WI38 (cell line): ENCODE results near the gene RXRA.

Source experiments
- H3K4me3 ChIP-seq: 2 replicates; pipeline ENCODE4 v1.5.1; 2011; ENCODE audit warnings: low read depth, mild to moderate bottlenecking, control low read depth, low read length
- TF ChIP-seq, protein P1 (sequence below): IDR thresholded peaks from 2 replicates; pipeline ENCODE4 v1.5.1; 2012; ENCODE audit warnings: low read depth, mild to moderate bottlenecking, control low read depth, low read length

Gene RXRA

GRCh38 chr9:134408389-134408788 is 82.1 kb downstream of the RXRA start:
- H3K4me3 ChIP-seq = no peak overlapping the region

DNA sequence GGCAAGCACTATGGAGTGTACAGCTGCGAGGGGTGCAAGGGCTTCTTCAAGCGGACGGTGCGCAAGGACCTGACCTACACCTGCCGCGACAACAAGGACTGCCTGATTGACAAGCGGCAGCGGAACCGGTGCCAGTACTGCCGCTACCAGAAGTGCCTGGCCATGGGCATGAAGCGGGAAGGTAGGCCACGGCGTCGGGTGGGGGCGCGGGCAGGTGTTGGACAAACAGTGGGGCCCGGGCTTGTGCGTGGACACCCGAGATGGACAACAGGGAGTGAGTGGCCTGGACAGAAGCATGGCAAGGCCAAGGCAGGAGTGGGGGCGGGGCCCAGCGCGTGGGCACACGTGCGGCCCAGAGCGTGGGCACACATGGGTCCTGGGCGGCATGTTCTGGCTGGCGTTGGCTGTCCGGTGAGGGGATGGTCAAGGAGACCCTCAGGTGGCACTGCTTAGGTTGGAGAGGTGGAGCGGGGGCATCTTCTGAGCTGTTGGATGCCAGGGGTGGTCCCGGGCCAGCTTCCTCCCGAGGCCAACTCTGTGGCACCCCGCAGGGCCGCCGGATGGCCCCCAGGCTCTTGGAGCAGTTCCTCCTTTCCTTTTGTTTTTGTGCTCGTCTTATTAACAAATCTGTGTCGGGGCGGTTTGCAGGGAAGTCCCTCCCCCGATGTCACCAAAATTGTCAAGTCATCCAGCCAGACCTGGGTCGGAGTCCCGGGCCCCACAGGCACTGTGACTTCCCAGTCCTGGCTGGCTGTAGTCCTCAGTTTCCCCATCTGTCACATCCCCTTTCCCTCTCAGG is 82.9 kb downstream of the RXRA start:
- TF ChIP-seq, protein P1, sequence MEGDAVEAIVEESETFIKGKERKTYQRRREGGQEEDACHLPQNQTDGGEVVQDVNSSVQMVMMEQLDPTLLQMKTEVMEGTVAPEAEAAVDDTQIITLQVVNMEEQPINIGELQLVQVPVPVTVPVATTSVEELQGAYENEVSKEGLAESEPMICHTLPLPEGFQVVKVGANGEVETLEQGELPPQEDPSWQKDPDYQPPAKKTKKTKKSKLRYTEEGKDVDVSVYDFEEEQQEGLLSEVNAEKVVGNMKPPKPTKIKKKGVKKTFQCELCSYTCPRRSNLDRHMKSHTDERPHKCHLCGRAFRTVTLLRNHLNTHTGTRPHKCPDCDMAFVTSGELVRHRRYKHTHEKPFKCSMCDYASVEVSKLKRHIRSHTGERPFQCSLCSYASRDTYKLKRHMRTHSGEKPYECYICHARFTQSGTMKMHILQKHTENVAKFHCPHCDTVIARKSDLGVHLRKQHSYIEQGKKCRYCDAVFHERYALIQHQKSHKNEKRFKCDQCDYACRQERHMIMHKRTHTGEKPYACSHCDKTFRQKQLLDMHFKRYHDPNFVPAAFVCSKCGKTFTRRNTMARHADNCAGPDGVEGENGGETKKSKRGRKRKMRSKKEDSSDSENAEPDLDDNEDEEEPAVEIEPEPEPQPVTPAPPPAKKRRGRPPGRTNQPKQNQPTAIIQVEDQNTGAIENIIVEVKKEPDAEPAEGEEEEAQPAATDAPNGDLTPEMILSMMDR = no peak
- no peak overlapping the region for H3K4me3 ChIP-seq

More at GRCh38 chr9:134408389-134408788, 82.1 kb downstream of the RXRA start:
- TF ChIP-seq, protein P1 = no peak

DNA sequence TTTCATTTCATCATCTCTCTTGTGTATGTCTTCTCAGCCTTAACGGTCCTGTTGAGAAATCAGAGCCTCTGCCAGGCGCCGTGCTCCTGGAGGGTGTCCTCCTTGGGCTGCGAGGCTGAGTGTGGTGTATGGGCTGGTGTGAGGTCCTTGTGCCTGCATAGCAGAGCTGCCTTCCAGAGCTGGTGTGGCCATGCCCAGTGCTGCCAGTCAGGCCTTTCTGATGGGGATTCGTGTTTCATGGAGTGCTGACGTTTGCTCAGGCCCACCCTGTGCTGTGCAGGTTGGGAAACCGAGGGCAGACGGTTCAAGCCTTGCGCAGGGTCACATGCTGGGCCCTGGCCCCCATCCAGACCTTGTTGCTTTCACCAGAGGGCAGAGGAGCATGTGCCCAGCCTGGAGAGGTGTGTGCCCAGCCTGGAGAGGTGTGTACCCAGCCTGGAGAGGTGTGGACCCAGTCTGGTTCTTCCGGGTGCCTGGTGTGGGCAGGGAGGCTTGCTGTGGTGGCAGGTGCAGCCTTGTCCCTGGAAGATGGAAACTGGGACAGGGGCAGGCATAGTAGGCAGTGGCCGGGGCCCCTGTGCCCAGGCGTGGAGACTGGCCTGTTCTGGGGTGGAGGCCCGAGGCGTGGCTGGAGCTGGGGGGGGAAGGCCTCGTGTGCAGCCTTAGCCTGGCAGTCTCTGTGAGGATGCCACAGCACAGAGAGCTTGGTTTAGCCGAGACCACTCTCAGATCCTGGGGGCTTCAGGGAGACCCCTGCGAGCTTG is 84.0 kb downstream of the RXRA start:
- TF ChIP-seq, protein P1 = no peak
- no peak overlapping the region for H3K4me3 ChIP-seq

DNA sequence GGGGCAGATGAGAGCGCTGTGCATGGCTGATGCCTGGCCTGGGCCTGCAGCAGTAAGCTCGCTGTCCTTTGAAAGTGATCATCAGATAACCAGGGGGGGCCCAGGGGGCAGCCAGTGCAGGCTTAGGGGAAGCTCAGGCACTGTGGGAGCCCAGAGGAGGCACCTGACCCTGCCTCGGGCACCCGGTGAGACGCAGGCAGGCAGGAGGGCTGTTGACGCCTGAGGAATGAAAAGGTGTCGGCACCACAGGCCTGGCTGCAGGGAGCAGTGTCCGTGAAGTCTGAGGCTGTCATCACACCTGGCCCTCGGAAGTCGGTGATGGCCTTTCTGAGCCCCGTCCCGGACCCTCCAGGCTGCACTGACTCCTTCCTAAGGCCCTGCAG is 84.6 kb downstream of the RXRA start:
- TF ChIP-seq, protein P1 = no peak

DNA sequence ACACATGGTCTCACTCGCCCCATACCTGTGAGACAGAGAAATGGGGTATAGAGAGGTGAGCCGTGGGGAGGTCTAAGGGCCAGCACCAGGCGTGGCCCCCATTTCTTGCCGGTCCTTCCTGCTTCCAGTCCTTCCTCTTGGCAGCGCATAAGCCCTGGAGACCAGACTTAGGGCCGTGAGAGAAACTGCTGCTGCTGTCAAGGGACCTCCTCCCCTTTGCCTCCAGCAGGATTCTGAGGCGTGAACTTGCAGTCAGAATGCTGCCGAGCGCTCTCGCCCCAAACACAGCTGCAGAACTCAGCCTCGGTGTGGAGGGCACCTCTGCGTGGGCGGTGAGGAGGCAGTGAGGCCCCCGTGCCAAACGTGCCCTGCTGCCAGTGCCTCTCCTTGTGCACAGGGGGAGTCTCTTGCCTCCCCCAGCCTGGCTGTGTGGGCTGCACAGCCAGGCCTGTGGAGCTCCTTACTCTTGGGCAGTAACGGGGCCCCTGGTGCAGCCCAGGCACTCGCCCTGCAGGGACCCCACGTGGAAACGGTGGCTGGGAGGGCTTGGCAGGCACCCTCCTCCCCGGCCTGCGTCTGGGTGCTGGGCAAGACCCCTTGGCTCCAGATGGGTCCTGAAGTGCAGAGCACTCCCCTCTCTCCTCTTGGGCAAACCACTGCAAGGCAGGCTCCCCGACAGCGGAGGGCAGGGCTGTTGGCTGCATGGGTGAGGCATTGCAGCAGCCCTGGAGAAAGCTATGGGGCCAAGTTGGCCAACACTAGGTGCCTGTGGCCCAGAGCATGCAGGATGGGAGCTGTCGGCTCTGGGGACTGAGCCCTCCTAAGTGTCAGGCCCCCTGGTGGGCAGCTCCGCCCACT is 85.4 kb downstream of the RXRA start:
- TF ChIP-seq, protein P1 = no peak
- no peak overlapping the region for H3K4me3 ChIP-seq

More for the DNA sequence above, 84.6 kb downstream of the RXRA start:
- no peak overlapping the region for H3K4me3 ChIP-seq

DNA sequence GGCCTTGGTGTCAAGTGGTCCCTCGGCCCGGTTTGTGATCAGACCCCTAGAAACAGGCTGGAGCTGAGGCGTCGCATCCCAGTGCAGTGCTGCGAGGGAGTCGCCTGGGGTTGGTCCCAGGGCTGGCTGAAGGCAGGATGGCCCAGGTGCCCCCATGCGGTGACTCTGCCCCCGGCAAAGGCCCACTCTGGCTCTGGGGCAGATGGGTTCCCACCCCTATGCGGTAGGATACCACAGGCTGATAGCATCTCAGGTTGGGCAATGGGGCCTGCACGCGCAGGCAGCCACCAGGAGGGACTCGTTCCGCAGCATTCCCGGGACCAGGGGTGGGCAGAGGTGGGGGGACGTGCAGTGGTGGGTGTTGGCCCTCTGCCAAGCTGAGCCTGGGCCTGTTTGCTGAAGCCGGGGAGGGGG is 86.0 kb downstream of the RXRA start:
- H3K4me3 ChIP-seq = no peak overlapping the region

More for the DNA sequence above, 86.0 kb downstream of the RXRA start:
- TF ChIP-seq, protein P1 = no peak
